Cardiac fibroblast (primary cell): Measurements from ENCODE around the gene CEBPA.
"Not testable (repeated sequence)": the region's sequence is repeated elsewhere in the genome, so short reads cannot be mapped to it uniquely, and the experiment has no call there.

Experiments used
- DNase-seq, 2 donors: peaks; one replicate each; pipeline versions ENCODE4 v3.0.0 to v3.0.0-alpha.2; 2010; ENCODE audit warnings: low read depth in 2 of 2
- H3K4me3 ChIP-seq, 2 donors: replicated peaks in 1 of 2; 1 replicate in 1 of 2; 2 replicates in 1 of 2; pipeline ENCODE4 v1.5.1; 2011; ENCODE audit warnings: low read depth in 2 of 2, low read length in 2 of 2, mild to moderate bottlenecking in 2 of 2, moderate library complexity in 1 of 2
- TF ChIP-seq, protein P1 (sequence below): IDR thresholded peaks from one replicate; pipeline ENCODE4 v1.5.1; 2011; ENCODE audit warnings: low read depth, mild to moderate bottlenecking, low read length, inconsistent platforms

The CEBPA gene

DNA sequence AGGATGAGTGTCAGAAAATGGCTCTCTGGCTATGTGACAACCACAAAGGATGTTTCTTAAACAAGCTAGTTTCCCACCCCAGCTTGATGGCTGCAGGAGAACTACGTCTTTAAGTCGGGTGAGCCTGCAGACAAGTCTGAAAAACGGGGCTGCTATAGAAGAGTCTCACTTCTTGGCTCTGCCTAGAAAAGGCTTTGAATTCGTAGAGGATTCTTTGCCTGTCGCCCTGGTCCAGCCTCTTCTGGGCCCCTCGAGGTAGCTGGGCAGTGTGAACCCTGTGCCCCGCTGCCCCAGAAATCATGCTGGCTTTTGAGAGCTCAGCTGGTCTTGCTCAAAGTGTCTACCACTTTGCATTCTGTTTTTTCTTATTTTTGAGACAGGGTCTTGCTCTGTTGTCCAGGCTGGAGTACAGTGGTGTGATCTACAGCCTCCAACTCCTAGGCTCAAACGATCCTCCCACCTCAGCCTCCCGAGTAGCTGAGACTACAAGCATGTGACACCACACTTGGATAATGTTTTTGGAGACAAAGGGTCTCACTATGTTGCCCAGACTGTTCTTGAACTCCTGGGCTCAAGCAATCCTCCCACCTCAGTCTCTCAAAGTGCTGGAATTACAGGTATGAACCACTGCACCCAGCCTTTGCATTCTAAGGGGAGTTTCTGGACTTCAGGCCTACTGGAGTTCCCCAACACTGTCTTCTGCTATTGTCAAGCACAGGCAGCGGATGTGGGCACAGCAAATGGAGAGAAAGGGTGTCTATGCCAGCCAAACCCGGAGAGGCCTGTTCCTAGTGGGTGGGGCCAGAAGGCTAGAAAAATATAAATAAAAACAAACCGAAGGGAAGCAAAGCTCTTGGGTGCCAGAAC, 6.5 kb downstream of the CEBPA start:
- no peak overlapping the region for H3K4me3 ChIP-seq
- TF ChIP-seq, protein P1, sequence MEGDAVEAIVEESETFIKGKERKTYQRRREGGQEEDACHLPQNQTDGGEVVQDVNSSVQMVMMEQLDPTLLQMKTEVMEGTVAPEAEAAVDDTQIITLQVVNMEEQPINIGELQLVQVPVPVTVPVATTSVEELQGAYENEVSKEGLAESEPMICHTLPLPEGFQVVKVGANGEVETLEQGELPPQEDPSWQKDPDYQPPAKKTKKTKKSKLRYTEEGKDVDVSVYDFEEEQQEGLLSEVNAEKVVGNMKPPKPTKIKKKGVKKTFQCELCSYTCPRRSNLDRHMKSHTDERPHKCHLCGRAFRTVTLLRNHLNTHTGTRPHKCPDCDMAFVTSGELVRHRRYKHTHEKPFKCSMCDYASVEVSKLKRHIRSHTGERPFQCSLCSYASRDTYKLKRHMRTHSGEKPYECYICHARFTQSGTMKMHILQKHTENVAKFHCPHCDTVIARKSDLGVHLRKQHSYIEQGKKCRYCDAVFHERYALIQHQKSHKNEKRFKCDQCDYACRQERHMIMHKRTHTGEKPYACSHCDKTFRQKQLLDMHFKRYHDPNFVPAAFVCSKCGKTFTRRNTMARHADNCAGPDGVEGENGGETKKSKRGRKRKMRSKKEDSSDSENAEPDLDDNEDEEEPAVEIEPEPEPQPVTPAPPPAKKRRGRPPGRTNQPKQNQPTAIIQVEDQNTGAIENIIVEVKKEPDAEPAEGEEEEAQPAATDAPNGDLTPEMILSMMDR = no peak
- no peak for DNase-seq

- DNase-seq = not testable (repeated sequence)
These were observed 7.3 kb downstream of the CEBPA start for GRCh38 chr19:33295046-33295445.

GRCh38 chr19:33294058-33294798, 8.1 kb downstream of the CEBPA start:
- TF ChIP-seq, protein P1 = no peak
- DNase-seq = no peak
- no peak overlapping the region for H3K4me3 ChIP-seq

More at GRCh38 chr19:33295046-33295445, 7.3 kb downstream of the CEBPA start:
- H3K4me3 ChIP-seq = not testable (repeated sequence)

DNA sequence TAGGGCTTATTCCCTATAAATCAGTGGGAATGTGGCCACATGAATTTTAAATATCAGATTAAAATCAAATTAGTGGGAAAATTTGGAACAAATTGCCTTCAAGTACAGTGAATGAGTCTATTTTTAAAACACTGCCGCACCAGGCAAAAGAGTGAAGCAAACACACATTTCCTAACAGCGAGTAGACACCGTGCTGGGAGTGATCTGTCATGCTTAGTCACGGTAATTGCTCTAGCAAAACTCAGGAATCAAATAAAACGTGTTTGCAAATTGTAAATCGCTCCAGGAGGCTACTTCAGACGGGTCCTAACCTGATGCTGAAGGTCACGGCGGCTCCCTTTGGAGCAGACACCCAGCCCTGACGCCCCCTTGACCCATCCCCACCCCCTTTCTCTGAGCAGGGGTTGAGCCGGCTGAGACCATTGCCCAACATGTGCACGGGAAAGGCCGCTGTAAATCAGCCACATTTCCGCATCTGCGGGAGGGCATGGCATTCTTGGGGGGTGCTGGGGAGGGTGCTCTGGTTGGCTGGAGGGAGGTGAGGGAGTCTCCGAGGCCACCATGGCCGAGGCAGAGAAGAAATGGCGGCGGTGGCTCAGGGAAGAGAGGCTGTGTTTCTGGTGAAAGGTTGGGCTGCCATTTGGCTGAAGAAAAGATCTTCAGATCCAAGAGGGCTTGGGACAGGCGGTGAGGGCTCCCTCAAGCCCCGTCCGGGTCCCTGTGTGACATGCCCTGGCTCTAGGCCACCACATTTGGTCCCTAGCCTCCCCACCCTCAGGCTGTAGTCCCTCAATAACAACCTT, 8.9 kb downstream of the CEBPA start:
- TF ChIP-seq, protein P1 = no peak
- peak; percentile 60 to 80 for DNase-seq
- H3K4me3 ChIP-seq = no peak overlapping the region

DNA sequence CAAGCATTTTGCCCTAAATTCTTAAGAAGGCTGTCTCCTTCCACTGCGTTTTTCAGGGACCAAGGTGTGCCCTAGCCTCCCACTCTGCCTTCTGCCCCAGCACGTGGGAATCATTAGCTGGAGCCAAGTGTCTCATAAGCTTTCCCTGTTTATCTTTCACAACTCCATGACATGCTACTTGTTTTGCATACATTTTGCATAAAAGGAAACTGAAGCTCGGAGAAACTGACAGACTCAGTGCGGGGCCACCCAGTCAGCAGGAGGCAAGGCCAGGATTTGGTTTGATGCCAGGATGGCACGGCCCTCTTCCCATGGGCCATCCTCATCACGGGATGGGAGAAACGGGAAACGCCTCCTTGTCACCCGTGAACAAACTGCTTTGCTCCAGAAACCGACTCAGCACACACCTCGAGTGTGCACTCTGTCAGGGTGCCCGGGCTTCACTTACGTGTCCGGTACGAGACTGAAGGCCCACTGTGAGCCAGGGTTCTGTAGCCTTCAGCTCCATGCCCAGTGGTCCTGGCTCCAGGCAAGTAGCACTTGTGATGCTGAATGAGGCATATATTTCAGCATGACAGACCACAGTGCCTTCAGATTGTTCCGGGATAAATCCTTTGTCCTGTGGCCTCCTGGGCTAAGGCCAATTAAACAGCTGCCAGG, 9.6 kb downstream of the CEBPA start:
- H3K4me3 ChIP-seq = no peak overlapping the region
- DNase-seq = no peak
- TF ChIP-seq, protein P1 = no peak

DNA sequence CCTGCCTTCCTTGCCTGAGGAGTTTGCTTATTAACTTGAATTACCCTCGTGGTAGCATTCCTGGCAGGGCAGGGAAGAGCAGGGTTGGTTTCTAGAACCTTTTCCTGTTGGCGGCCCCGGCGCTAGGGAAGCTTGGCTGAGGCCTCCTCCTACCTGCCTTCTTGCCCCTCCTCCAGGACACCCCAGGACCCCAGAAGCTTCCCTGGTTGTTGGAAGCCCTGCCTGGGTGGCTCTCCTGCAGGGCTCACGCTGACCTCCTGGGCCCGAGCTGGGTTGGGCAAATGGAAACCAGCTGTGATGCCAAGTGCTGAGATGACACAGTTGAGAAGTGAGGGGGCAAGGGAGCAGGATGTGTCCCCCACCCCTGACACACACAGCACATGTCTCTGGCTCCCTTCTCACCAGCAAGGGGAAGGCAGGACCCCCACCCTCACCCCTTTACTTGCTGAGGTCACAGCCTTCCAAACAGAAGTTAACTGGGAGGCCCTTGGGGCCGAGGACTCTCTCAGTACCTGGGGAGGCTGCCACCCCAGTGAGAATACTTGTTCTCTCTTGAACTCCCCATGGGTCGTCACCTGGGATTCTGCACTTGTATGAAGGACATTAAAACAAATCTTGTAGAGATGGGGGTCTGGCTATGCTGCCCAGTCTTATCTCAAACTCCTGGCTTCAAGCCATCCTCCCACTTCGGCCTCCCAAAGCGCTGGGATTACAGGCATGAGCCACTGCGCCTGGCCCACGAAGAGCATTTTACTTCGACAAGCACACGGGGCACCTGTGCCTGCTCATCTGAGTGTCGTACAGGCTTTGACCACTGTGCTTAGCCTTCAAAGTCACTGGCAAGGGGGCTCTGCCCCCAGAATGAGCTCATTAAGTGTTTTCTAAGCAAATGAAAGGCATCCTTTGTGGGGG, 10.5 kb downstream of the CEBPA start:
- TF ChIP-seq, protein P1 = no peak
- H3K4me3 ChIP-seq = no peak overlapping the region
- DNase-seq = no peak
